ENCODE results near the gene IFNK.
A peak's percentile ranks its signal among the peaks of the same experiment; 100 is the strongest.

The IFNK gene

DNA sequence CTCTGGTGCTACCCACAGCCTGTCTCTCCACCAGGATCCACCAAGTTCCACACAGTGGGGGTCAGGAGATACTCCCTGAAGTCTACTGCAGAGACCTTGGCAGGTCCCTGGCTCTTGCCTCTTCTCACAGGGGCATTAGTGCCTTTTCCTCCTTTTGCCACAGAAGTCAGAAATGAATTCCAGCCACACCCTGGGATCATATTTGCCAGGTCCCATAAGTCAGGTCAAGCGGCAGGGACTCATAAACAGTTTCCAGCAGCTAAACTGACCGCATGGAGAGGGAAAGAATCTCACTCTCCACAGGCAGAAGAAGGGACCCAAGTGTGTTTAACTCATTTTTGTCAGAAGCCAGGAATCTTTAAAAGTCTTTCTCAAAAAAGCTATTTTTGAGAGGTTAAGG lies 13.3 kb upstream of the IFNK start:
- Histone ChIP-seq H3K27ac (ENCODE audit: low read depth, low read length) (no peak overlapping the region), H3K27me3 (ENCODE audit: control insufficient read depth, insufficient read depth, low read length) (no peaks in the 10 kb centered on the region), H3K4me1 (ENCODE audit: control insufficient read depth, insufficient read depth, low read length) (no peaks in the 10 kb centered on the region), H3K9ac (ENCODE audit: low read depth, low read length) (no peak overlapping the region), H3K4me3 (ENCODE audit: low read depth, low read length) (no peak overlapping the region), H3K9me3 (ENCODE audit: control insufficient read depth, insufficient read depth, low read length) (no peaks in the 10 kb centered on the region), H3K36me3 (ENCODE audit: control insufficient read depth, insufficient read depth, low read length) (no peaks in the 10 kb centered on the region)

DNA sequence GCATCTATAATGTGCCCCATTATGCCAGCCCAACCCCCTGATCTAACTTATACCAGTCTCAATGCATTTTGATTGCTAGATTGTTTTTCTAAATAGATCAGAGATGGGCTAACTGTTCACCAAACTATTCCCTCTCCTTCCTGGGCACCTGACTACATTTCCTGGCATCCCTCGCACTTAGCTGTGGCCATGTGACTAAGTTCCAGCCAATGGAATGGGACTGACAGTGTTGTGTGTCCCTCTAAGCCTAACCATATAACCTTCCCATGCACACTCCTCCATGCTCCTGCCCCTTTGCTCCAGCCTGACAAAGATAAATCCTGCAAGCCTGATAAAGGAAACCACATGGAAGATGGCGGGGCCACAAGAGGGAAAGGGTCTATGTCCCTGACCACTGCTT lies 12.3 kb upstream of the IFNK start:
- Histone ChIP-seq H3K27ac (ENCODE audit: low read depth, low read length) (no peak overlapping the region), H3K4me1 (ENCODE audit: control insufficient read depth, insufficient read depth, low read length) (no peaks in the 10 kb centered on the region), H3K27me3 (ENCODE audit: control insufficient read depth, insufficient read depth, low read length) (no peaks in the 10 kb centered on the region), H3K9ac (ENCODE audit: low read depth, low read length) (no peak overlapping the region), H3K4me3 (ENCODE audit: low read depth, low read length) (no peak overlapping the region), H3K9me3 (ENCODE audit: control insufficient read depth, insufficient read depth, low read length) (no peaks in the 10 kb centered on the region), H3K36me3 (ENCODE audit: control insufficient read depth, insufficient read depth, low read length) (no peaks in the 10 kb centered on the region)

DNA sequence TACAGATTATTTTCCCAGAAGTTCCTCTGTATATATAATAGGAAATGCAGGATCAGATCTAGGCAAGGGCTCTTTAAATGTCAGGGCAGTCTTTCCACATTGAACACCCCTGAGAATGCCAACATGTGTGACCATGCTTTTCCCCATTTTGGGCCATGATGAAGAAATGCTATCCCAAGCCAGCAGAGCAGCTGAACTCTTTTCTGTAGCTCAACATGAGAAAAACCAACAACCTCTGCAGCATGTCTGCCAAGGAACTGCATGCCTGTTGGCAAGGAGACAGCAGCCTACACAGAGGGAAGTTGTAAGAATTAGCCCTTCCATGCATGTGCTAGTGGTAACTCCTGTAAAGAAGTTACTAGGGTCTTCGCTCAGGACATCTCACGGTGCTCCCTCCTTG lies 9.5 kb upstream of the IFNK start:
- H3K9me3 ChIP-seq (ENCODE audit: control insufficient read depth, insufficient read depth, low read length), result no peaks in the 10 kb centered on the region
- H3K4me1 ChIP-seq (ENCODE audit: control insufficient read depth, insufficient read depth, low read length), result peaks cover 5% of the 10 kb centered on the region; the same call in 1 of the 2 replicates
- no peaks in the 10 kb centered on the region for H3K27me3 ChIP-seq (ENCODE audit: control insufficient read depth, insufficient read depth, low read length)
- no peak overlapping the region for H3K27ac ChIP-seq (ENCODE audit: low read depth, low read length)
- no peak overlapping the region for H3K4me3 ChIP-seq (ENCODE audit: low read depth, low read length)
- no peaks in the 10 kb centered on the region for H3K36me3 ChIP-seq (ENCODE audit: control insufficient read depth, insufficient read depth, low read length)
- H3K9ac ChIP-seq (ENCODE audit: low read depth, low read length), result no peak overlapping the region

DNA sequence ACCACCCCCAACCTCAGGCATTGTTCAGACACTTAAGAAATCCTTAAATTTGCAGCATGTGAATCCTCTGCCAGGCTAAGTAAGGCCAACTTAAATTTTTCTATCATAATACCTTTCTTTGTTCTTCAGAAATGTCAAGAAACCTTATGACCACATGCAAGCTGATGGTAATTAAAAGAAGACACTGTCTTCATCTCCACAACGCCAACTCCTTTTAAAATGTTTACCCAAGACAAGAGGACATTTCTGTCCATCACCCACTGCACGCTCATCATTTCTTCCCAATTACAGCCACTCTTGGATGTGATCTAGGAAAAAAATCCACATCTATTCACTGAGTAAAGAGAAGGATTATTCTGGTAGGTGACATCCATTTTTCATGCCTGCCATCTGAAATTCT lies 6.1 kb upstream of the IFNK start:
- Histone ChIP-seq H3K9me3 (ENCODE audit: control insufficient read depth, insufficient read depth, low read length) (no peaks in the 10 kb centered on the region), H3K4me1 (ENCODE audit: control insufficient read depth, insufficient read depth, low read length) (peaks cover 6% of the 10 kb centered on the region; the same call in 1 of the 2 replicates), H3K27me3 (ENCODE audit: control insufficient read depth, insufficient read depth, low read length) (no peaks in the 10 kb centered on the region), H3K36me3 (ENCODE audit: control insufficient read depth, insufficient read depth, low read length) (no peaks in the 10 kb centered on the region), H3K27ac (ENCODE audit: low read depth, low read length) (no peak overlapping the region), H3K9ac (ENCODE audit: low read depth, low read length) (no peak overlapping the region), H3K4me3 (ENCODE audit: low read depth, low read length) (no peak overlapping the region)

DNA sequence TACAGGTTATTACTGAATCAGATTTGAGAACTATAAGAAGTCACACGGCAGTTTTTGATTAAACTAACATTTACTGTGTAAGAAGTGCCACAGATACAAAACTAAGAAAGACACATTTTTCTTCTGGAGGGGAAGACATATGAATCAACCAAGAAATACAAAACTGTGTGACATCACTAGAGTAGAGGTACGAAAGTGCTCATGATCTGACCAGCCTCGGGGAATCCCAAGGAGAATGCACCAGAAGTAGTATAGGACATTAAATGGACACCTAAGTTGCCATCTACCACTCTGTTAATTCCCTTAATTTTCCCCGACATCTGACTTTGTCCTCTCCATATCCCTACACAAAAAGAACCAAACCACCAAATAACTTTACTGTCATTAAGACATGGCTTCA lies 5.3 kb upstream of the IFNK start:
- no peaks in the 10 kb centered on the region for H3K27me3 ChIP-seq (ENCODE audit: control insufficient read depth, insufficient read depth, low read length)
- H3K4me3 ChIP-seq (ENCODE audit: low read depth, low read length), result no peak overlapping the region
- H3K9ac ChIP-seq (ENCODE audit: low read depth, low read length), result no peak overlapping the region
- H3K36me3 ChIP-seq (ENCODE audit: control insufficient read depth, insufficient read depth, low read length), result no peaks in the 10 kb centered on the region
- peaks cover 11% of the 10 kb centered on the region; the same call in 1 of the 2 replicates for H3K4me1 ChIP-seq (ENCODE audit: control insufficient read depth, insufficient read depth, low read length)
- H3K27ac ChIP-seq (ENCODE audit: low read depth, low read length), result no peak overlapping the region
- no peaks in the 10 kb centered on the region for H3K9me3 ChIP-seq (ENCODE audit: control insufficient read depth, insufficient read depth, low read length)

DNA sequence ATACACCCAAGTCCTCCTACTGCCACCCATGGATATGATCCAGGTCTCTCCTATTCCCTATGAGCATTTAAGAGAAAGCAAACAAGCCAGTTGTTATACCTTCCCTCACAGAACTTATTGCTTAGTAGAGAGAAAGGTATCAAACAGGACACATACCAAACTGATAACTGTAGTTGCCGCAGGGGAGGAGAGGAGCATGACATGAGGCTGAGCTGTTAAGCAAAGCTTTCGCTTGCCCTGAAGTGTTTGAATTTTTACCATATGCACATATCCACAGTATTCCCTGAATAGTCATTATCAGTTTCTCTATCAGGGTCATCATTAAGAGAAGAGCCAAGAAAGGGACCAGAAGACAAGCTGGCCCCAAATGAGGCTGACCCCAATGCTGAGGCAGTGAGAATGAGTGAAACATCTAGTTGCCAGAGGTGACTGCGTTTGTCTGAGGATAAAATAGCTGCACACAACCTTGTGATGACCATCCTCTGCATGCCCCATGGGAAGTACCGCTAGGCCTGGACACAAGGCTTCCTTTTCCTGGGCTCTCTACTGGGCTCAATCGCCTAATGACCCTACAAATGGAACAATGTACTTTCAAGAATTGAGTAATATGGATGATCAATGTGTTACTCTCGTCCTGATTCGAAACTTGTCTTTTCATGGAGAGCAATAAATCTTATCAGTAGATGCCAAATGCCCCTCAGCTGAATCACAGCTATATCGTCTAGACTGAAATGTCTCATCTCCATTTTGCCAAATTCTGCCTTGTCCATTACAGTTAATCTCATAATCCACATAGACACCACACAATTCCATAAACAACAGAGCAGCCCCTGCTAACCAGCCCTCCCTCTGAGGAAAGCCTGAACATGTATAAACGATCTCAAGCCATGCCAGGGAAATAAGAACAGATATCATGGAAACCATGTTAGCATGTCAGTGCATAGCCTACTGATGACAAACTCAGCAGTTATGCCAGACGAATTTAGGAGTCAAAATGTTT lies 4.3 kb upstream of the IFNK start:
- Histone ChIP-seq H3K9me3 (ENCODE audit: control insufficient read depth, insufficient read depth, low read length) (no peaks in the 10 kb centered on the region), H3K36me3 (ENCODE audit: control insufficient read depth, insufficient read depth, low read length) (no peaks in the 10 kb centered on the region), H3K4me3 (ENCODE audit: low read depth, low read length) (no peak overlapping the region), H3K9ac (ENCODE audit: low read depth, low read length) (no peak overlapping the region), H3K27me3 (ENCODE audit: control insufficient read depth, insufficient read depth, low read length) (no peaks in the 10 kb centered on the region), H3K27ac (ENCODE audit: low read depth, low read length) (no peak overlapping the region), H3K4me1 (ENCODE audit: control insufficient read depth, insufficient read depth, low read length) (peaks cover 11% of the 10 kb centered on the region; the same call in 1 of the 2 replicates)

DNA sequence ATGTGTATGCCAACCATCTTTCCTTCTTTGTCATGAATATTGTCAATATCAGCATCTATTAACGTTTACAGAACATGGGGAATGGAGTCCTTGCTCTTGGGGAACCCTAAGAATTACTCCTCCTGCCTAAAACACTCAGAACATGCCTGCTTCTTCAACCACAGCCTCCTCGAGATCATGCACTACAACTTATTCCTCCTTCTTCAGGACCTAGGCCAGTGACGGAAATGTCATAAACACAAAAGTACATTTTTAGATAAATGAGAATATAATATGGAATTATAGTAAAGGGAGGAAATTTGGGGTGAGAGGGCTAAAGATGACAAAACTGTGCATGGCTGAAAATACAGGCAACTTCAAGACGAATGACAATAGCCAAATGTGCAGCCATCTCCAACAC lies 3.1 kb upstream of the IFNK start:
- no peaks in the 10 kb centered on the region for H3K9me3 ChIP-seq (ENCODE audit: control insufficient read depth, insufficient read depth, low read length)
- no peak overlapping the region for H3K27ac ChIP-seq (ENCODE audit: low read depth, low read length)
- no peaks in the 10 kb centered on the region for H3K27me3 ChIP-seq (ENCODE audit: control insufficient read depth, insufficient read depth, low read length)
- H3K4me1 ChIP-seq (ENCODE audit: control insufficient read depth, insufficient read depth, low read length), result peaks cover 17% of the 10 kb centered on the region
- no peak overlapping the region for H3K9ac ChIP-seq (ENCODE audit: low read depth, low read length)
- H3K4me3 ChIP-seq (ENCODE audit: low read depth, low read length), result no peak overlapping the region
- H3K36me3 ChIP-seq (ENCODE audit: control insufficient read depth, insufficient read depth, low read length), result no peaks in the 10 kb centered on the region

DNA sequence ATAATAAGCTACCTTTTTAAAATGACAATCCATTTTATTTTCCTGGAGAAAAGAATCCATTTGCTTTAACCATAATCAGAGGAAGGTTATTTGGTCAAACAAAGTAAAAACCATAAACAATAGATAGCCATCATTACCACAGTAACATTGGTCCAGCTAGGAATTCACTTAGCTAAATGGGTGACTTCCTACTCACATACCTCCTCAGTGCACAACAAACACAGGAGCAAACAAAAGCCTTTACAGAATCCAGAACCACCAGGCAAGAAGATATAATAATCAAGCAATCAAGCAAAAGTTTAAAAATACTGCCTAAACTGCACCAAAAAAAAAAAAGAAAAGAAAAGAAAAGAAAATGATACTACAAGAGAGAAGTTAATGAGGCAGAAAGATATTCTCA lies 949 bp upstream of the IFNK start:
- Histone ChIP-seq H3K36me3 (ENCODE audit: control insufficient read depth, insufficient read depth, low read length) (no peaks in the 10 kb centered on the region), H3K9me3 (ENCODE audit: control insufficient read depth, insufficient read depth, low read length) (no peaks in the 10 kb centered on the region), H3K4me3 (ENCODE audit: low read depth, low read length) (no peak overlapping the region), H3K27me3 (ENCODE audit: control insufficient read depth, insufficient read depth, low read length) (peaks cover 8% of the 10 kb centered on the region; the same call in 1 of the 2 replicates), H3K27ac (ENCODE audit: low read depth, low read length) (no peak overlapping the region), H3K4me1 (ENCODE audit: control insufficient read depth, insufficient read depth, low read length) (peaks cover 28% of the 10 kb centered on the region), H3K9ac (ENCODE audit: low read depth, low read length) (no peak overlapping the region)

DNA sequence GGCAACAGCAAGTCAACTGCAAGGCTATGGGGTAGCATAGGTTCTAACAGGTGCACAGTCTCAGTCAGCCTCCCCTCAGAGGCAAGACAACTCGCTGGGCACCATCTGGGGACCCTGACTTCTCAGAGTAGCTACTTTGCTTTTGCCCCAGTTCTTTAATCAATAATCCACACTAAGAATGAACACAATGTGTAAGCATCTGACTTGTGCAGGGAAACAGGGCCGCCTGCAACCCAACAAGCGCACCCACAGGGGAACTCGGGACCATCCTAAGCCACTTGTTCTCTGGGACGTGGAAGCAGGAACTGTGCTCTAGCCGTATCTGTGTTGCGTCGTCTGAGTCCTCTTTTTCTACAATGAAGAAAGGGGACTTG lies 3.6 kb downstream of the IFNK start:
- H3K9ac ChIP-seq (ENCODE audit: low read depth, low read length), result peak overlapping the region; percentile 21; the same call in 1 of the 2 replicates
- peaks cover 34% of the 10 kb centered on the region for H3K4me1 ChIP-seq (ENCODE audit: control insufficient read depth, insufficient read depth, low read length)
- peak overlapping the region; percentile 65 for H3K27ac ChIP-seq (ENCODE audit: low read depth, low read length)
- no peaks in the 10 kb centered on the region for H3K36me3 ChIP-seq (ENCODE audit: control insufficient read depth, insufficient read depth, low read length)
- peaks cover 8% of the 10 kb centered on the region; the same call in 1 of the 2 replicates for H3K27me3 ChIP-seq (ENCODE audit: control insufficient read depth, insufficient read depth, low read length)
- peak overlapping the region; percentile 89 for H3K4me3 ChIP-seq (ENCODE audit: low read depth, low read length)
- no peaks in the 10 kb centered on the region for H3K9me3 ChIP-seq (ENCODE audit: control insufficient read depth, insufficient read depth, low read length)

DNA sequence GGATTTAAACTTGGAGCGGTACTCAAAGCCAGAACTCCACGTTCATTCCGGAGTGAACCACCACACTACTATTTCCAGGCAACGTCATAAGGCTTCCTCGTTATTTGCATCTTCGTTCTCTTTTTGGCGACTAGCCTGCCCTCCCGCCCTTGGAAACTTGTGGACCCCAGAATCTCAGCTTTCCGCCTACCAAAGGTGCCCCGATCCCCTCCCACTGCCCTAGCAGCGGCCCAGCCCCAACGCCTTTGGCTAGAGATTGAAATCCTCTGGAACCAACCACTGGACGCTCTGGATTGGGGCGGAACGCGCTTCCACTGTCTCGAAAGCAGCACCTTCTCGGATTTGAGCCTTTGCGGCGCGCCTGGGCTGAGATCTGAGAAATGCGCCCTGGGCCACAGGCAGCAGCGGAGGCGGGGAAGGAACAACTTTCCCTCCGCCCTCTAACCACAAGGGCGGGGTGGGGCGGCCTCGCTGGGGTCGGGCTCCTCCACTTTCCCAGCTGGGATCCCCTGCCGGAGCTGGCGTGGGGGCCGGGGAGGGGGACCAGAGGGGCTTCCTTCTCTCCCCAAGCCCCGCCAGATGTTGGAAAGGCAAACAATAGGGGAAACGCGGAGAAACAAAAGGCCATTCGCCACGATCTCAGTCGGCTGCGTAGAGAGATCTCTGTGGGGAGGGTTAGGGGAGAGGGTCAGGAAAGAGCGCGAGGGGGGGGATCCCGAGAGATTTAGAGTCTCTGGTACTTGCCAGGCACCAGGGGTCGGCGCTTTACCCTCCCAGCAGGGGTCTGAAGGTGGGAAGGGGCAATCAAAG lies 4.2 kb downstream of the IFNK start:
- Histone ChIP-seq H3K4me1 (ENCODE audit: control insufficient read depth, insufficient read depth, low read length) (peaks cover 30% of the 10 kb centered on the region), H3K9ac (ENCODE audit: low read depth, low read length) (peak overlapping the region; percentile 71), H3K9me3 (ENCODE audit: control insufficient read depth, insufficient read depth, low read length) (no peaks in the 10 kb centered on the region), H3K27ac (ENCODE audit: low read depth, low read length) (peak overlapping the region; percentile 65), H3K27me3 (ENCODE audit: control insufficient read depth, insufficient read depth, low read length) (peaks cover 8% of the 10 kb centered on the region; the same call in 1 of the 2 replicates), H3K4me3 (ENCODE audit: low read depth, low read length) (peak overlapping the region; percentile 89), H3K36me3 (ENCODE audit: control insufficient read depth, insufficient read depth, low read length) (no peaks in the 10 kb centered on the region)
